B cell (primary cell): Measurements from ENCODE around the gene CCDC170.

Source experiments
- CTCF ChIP-seq: fragments of 200-600 bp; IDR thresholded peaks from one replicate; pipeline ENCODE4 v1.8.0; 2022; ENCODE audit warnings: antibody characterized with exemption, mild to moderate bottlenecking
- EZH2 ChIP-seq: IDR thresholded peaks from 2 replicates; pipeline ENCODE4 v1.6.1; 2012; ENCODE audit warnings: borderline replicate concordance, low read depth, mild to moderate bottlenecking, moderate library complexity, low read length; ENCODE audit not compliant: insufficient read depth, poor library complexity, severe bottlenecking

- TF ChIP-seq CTCF (no peak), EZH2 (no peak)
Measured at GRCh38 chr6:151447237-151447636, 46.6 kb upstream of the CCDC170 start.
